ENCODE measurements around the gene REV3L.
"Not testable (repeated sequence)": the region's sequence is repeated elsewhere in the genome, so short reads cannot be mapped to it uniquely, and the experiment has no call there.

- TF ChIP-seq CTCF (IDR thresholded peaks at IDR 0.05; ENCODE audit: low read depth, low read length, poor library complexity, severe bottlenecking); EZH2phosphoT487 (IDR thresholded peaks at IDR 0.05; ENCODE audit: borderline replicate concordance, low read length): not testable (repeated sequence)
Measured at GRCh38 chr6:111300938-111301800, 181.8 kb downstream of the REV3L start.
